ENCODE data around the gene KRTAP10-1. TPM values are rescaled to one million over a fixed set of nuclear protein-coding genes. Genes with fewer than 3 reads are reported as not detected.

KRTAP10-1 gene
- polyA plus RNA-seq, 2 of the 4 experiments (the other 2 are of a cell fraction), result not detected

DNA sequence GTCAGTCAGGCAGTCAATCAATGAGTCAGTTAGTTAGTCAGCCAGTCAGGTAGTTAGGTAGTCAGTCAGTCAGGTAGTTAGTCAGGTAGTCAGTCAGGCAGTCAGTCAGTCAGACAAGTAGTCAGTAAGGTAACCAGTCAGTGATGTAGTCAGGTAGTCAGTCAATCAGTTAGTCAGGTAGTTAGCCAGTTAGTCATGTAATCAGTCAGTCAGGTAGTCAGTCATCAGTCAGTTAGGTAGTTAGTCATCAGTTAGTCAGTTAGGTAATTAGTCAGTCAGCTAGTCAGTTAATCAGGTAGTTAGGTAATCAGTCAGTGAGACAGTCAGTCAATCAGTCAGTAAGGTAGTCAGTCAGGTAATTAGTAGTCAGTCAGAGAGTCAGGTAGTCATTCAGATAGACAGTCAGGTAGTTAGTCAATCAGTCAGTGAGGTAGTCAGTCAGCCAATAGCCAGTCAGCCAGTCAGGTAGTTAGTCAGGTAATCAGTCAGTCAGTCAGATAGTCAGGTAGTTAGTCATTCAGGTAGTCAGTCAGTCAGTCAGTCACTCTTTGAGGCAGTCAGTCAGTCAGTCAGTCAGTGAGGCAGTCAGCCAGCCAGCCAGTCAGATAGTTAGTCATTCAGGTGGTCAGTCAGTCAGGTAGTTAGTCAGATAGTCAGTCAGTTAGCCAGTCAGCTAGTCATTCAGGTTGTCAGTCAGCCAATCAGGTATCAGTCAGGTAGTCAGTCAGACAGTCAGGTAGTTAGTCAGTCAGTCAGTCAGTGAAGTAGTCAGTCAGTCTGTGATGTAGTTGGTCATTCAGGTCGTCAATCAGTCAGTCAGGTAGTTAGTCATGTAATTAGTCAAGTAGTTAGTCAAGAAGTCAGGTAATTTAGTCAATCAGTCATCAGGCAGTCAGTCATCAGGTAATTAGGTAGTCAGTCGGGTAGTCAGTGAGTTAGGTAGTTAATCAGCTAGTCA lies 15.3 kb downstream of the KRTAP10-1 start:
- no peak overlapping the region for H3K4me2 ChIP-seq
- no peaks in the 10 kb centered on the region for H3K9me3 ChIP-seq
- ChIA-PET CTCF (interaction anchor here (2.2 kb wide), 1 partner anchor 14 kb away, joined by 5 read pairs; no protein-coding TSS in a partner anchor), POLR2A (no interaction called here)
- FAIRE-seq, result no peak
- DNase-seq (ENCODE audit: low read depth in 1 of 2, low spot score in 1 of 2), result no peak
- 0% methylated on average over 1 of the region's 2 CpGs for WGBS (ENCODE audit: missing lambda C conversion rate)
- H3K4me1 ChIP-seq, result no peaks in the 10 kb centered on the region
- ATAC-seq, result no peak
- no peak overlapping the region for H3K27ac ChIP-seq
- H3K4me3 ChIP-seq, result no peak overlapping the region
- TF ChIP-seq EHF (CRISPR knock-in tag; IDR thresholded peaks at IDR 0.05) (no peak), RAD21 (conservative IDR thresholded peaks at IDR 0.05 in 1 of 2, IDR thresholded peaks at IDR 0.05 in 1 of 2) (no peak), ZC3H11A (IDR thresholded peaks at IDR 0.05) (no peak), SMC3 (IDR thresholded peaks at IDR 0.05) (no peak), BHLHE40 (IDR thresholded peaks at IDR 0.05; ENCODE audit: low read depth, low read length) (no peak), CEBPB (IDR thresholded peaks at IDR 0.05) (no peak), HOXA7 (CRISPR knock-in tag; IDR thresholded peaks at IDR 0.05) (no peak), ZSCAN20 (CRISPR knock-in tag; IDR thresholded peaks at IDR 0.05) (no peak), HOXB13 (CRISPR knock-in tag; IDR thresholded peaks at IDR 0.05; ENCODE audit: low read depth) (no peak), MAZ (IDR thresholded peaks at IDR 0.05; ENCODE audit: borderline replicate concordance, low read depth, low read length) (no peak)
- TF ChIP-seq, protein P1, sequence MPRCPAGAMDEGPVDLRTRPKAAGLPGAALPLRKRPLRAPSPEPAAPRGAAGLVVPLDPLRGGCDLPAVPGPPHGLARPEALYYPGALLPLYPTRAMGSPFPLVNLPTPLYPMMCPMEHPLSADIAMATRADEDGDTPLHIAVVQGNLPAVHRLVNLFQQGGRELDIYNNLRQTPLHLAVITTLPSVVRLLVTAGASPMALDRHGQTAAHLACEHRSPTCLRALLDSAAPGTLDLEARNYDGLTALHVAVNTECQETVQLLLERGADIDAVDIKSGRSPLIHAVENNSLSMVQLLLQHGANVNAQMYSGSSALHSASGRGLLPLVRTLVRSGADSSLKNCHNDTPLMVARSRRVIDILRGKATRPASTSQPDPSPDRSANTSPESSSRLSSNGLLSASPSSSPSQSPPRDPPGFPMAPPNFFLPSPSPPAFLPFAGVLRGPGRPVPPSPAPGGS (IDR thresholded peaks at IDR 0.05), result no peak
- TF ChIP-seq, protein P2, sequence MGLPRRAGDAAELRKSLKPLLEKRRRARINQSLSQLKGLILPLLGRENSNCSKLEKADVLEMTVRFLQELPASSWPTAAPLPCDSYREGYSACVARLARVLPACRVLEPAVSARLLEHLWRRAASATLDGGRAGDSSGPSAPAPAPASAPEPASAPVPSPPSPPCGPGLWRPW (IDR thresholded peaks at IDR 0.05), result no peak
- TF ChIP-seq, protein P3, sequence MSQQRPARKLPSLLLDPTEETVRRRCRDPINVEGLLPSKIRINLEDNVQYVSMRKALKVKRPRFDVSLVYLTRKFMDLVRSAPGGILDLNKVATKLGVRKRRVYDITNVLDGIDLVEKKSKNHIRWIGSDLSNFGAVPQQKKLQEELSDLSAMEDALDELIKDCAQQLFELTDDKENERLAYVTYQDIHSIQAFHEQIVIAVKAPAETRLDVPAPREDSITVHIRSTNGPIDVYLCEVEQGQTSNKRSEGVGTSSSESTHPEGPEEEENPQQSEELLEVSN (IDR thresholded peaks at IDR 0.05; ENCODE audit: borderline replicate concordance, low read depth), result no peak
- TF ChIP-seq, protein P4, sequence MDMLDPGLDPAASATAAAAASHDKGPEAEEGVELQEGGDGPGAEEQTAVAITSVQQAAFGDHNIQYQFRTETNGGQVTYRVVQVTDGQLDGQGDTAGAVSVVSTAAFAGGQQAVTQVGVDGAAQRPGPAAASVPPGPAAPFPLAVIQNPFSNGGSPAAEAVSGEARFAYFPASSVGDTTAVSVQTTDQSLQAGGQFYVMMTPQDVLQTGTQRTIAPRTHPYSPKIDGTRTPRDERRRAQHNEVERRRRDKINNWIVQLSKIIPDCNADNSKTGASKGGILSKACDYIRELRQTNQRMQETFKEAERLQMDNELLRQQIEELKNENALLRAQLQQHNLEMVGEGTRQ (IDR thresholded peaks at IDR 0.05), result no peak
- TF ChIP-seq, protein P5, sequence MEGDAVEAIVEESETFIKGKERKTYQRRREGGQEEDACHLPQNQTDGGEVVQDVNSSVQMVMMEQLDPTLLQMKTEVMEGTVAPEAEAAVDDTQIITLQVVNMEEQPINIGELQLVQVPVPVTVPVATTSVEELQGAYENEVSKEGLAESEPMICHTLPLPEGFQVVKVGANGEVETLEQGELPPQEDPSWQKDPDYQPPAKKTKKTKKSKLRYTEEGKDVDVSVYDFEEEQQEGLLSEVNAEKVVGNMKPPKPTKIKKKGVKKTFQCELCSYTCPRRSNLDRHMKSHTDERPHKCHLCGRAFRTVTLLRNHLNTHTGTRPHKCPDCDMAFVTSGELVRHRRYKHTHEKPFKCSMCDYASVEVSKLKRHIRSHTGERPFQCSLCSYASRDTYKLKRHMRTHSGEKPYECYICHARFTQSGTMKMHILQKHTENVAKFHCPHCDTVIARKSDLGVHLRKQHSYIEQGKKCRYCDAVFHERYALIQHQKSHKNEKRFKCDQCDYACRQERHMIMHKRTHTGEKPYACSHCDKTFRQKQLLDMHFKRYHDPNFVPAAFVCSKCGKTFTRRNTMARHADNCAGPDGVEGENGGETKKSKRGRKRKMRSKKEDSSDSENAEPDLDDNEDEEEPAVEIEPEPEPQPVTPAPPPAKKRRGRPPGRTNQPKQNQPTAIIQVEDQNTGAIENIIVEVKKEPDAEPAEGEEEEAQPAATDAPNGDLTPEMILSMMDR (IDR thresholded peaks at IDR 0.05), result no peak

DNA sequence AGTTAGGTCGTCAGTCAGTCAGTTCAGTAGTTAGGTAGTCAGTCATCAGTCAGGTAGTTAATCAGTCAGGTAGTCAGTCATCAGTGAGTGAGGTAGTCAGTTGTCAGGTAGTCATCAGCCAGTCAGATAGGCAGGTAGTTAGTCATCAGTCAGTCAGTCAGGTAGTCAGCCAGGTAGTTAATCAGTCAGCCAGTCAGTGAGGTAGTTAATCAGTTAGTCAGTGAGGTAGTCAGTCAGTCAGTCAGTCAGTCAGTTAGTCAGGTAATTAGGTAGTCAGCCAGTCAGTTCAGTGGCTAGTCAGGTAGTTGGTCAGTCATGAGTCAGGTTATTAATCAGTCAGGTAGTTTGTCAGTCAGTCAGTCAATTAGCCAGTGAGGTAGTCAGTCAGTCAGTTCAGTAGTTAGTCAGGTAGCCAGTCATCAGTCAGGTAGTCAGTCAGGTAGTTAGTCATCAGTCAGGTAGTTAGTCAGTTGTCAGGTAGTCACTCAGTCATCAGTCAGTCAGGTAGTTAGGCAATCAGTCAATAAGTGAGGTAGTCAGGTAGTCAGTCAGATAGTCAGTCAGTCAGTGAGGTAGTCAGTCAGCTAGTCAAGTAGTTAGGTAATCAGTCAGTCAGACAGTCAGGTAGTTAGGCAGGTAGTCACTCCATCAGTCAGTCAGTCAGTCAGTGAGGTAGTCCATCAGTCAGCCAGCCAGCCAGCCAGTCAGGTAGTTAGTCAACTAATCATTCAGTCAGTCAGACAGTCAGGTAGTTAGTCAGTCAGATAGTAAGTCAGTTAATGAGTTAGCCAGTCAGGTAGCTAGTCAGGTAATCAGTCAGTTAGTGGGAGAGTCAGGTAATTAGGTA lies 16.2 kb downstream of the KRTAP10-1 start:
- ChIA-PET CTCF (interaction anchor here (2.2 kb wide), 1 partner anchor 13 kb away, joined by 5 read pairs; no protein-coding TSS in a partner anchor), POLR2A (no interaction called here)
- no peak for DNase-seq (ENCODE audit: low read depth in 1 of 2, low spot score in 1 of 2)
- H3K4me1 ChIP-seq, result no peaks in the 10 kb centered on the region
- no peak overlapping the region for H3K27ac ChIP-seq
- no peaks in the 10 kb centered on the region for H3K9me3 ChIP-seq
- H3K4me2 ChIP-seq, result no peak overlapping the region
- no peak for ATAC-seq
- TF ChIP-seq EHF (CRISPR knock-in tag; IDR thresholded peaks at IDR 0.05), result no peak
- TF ChIP-seq ZNF302 (CRISPR knock-in tag; IDR thresholded peaks at IDR 0.05), result no peak
- TF ChIP-seq PHF8 (IDR thresholded peaks at IDR 0.05; ENCODE audit: borderline replicate concordance, low read depth), result no peak
- H3K4me3 ChIP-seq, result no peak overlapping the region
- 0% methylated on average over 1 of the region's 1 CpG for WGBS (ENCODE audit: missing lambda C conversion rate)
- no peak for FAIRE-seq

All from A549 (cell line).